ENCODE data around the gene REELD1.

DNA sequence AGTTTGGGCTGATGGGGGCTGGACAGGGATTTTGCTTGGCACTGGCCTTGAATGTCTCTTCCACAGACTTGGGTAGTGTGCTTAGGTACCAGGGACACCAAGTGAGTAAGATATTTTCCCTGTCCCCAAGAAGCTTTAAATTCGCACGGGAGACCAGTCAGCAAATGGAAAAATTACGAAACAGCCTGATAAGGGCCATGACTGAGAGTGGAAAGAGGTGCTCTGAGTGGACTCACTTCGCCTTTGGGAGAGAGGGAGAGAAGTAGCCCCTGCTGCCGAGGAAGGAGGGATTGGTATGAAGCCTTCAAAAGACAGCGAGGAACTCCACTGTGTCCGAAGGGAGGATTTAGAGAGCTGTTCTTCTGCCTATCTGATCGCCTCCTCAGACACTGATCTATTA is 36.2 kb upstream of the REELD1 start:
- TF ChIP-seq EZH2 (IDR thresholded peaks at IDR 0.05; ENCODE audit: insufficient read depth, poor library complexity, severe bottlenecking) (no peak), EZH2phosphoT487 (IDR thresholded peaks at IDR 0.05; ENCODE audit: insufficient read depth, low read depth) (no peak)

All from GM23248 (cell line).